Activated T-cell treated with anti-CD3 and anti-CD28 coated beads, Interleukin-2, amount 50 U/mL, for 4 hours (primary cell): Measurements from ENCODE around the gene DNAJB2. TPM values are rescaled to one million over a fixed set of nuclear protein-coding genes. Genes with fewer than 3 reads are reported as not detected.

ENCODE experiments used
- ATAC-seq, 2 donors: fragments of 200-7000 bp; cut with Tn5 transposase; one replicate each; pipeline ENCODE4 v1.10.0; 2021
- DNase-seq: peaks from one replicate; pipeline ENCODE4 v3.0.0-alpha.2; 2020
- H3K27me3 Mint-ChIP-seq: one replicate; pipeline ENCODE4 v1.8.0; 2021; ENCODE audit warnings: low read depth, mixed read lengths
- H3K36me3 Mint-ChIP-seq: one replicate; pipeline ENCODE4 v1.8.0; 2022; ENCODE audit warnings: mixed read lengths; ENCODE audit not compliant: insufficient read depth
- H3K4me1 Mint-ChIP-seq: one replicate; pipeline ENCODE4 v1.8.0; 2021; ENCODE audit warnings: low read depth, mixed read lengths
- H3K4me3 Mint-ChIP-seq: one replicate; pipeline ENCODE4 v1.8.0; 2021; ENCODE audit warnings: mild to moderate bottlenecking, moderate library complexity, mixed read lengths
- H3K9me3 Mint-ChIP-seq: one replicate; pipeline ENCODE4 v1.8.0; 2021; ENCODE audit warnings: mixed read lengths
- total RNA-seq, 3 donors: library from RNA; stranded (reverse); gene quantifications; one replicate each; pipeline ENCODE4 v1.2.1, GENCODE V29; 2021

The DNAJB2 gene
- total RNA-seq, 3 donors from 2014 or later = 28.2 to 33.9 (median 30.9) TPM

DNA sequence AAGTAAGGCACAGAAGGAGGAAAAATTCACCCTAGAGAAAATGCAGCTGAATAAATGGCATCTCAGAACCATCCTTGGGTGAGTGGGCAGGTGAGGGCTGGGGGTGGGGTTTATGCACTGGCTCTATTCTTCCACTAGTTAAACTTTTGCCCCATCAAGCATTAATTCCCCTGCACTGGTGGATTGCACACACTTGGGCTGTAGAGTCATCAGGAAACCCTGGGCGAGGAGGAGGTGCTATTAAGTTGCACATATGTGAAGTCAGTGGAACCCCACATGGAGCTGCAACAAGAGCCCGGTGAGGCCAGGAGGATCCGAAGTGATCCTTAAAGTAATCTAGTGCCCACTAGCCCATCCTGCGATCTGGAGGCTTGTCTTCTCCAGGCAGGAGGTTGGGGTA is 6.8 kb upstream of the DNAJB2 start:
- Mint-ChIP-seq H3K9me3 (no peaks in the 10 kb centered on the region), H3K4me1 (peaks cover 3% of the 10 kb centered on the region), H3K4me3 (no peak overlapping the region), H3K27me3 (no peaks in the 10 kb centered on the region), H3K36me3 (no peaks in the 10 kb centered on the region)
- ATAC-seq = no peak
- DNase-seq = no peak

DNA sequence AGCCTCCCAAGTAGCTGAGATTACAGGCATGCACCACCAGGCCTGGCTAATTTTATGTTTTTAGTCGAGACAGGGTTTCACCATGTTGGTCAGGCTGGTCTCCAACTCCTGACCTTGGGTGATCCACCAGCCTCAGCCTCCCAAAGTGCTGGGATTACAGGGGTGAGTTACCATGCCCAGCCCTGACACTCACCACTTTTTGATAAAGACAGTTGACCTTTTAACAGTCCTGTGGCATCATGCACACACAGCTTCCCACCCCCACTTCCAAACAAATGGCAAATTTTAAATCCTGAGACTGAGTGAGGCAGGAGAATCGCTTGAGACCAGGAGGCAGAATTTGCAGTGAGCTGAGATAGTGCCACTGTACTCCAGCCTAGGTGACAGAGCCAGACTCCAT is 6.2 kb upstream of the DNAJB2 start:
- H3K27me3 Mint-ChIP-seq = no peaks in the 10 kb centered on the region
- peaks cover 9% of the 10 kb centered on the region for H3K4me1 Mint-ChIP-seq
- ATAC-seq (no peak), DNase-seq (no peak)
- no peaks in the 10 kb centered on the region for H3K9me3 Mint-ChIP-seq
- no peak overlapping the region for H3K4me3 Mint-ChIP-seq
- H3K36me3 Mint-ChIP-seq = no peaks in the 10 kb centered on the region

DNA sequence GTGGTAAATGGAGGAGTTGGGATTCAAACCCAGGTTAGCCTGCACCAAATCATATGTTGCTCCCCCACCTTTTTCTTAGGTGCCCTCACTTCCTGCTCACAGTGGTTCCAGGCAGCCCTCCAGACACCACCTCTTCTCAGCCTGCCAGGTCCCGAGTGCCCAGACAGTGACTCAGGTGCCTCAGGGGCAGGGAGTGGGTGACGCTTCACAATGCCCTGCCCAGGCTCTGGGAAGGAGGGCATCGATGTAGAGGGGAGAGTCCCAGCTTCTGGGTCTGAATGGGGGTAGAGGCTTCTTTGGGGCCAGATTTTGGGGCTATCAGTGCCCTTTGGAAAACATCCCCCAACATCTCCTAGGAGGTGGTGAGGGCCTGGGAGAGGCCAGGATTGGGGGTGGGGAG is 5.2 kb upstream of the DNAJB2 start:
- no peaks in the 10 kb centered on the region for H3K36me3 Mint-ChIP-seq
- peaks cover 19% of the 10 kb centered on the region for H3K4me1 Mint-ChIP-seq
- H3K9me3 Mint-ChIP-seq = no peaks in the 10 kb centered on the region
- H3K27me3 Mint-ChIP-seq = no peaks in the 10 kb centered on the region
- H3K4me3 Mint-ChIP-seq = no peak overlapping the region
- no peak for ATAC-seq
- DNase-seq = no peak

DNA sequence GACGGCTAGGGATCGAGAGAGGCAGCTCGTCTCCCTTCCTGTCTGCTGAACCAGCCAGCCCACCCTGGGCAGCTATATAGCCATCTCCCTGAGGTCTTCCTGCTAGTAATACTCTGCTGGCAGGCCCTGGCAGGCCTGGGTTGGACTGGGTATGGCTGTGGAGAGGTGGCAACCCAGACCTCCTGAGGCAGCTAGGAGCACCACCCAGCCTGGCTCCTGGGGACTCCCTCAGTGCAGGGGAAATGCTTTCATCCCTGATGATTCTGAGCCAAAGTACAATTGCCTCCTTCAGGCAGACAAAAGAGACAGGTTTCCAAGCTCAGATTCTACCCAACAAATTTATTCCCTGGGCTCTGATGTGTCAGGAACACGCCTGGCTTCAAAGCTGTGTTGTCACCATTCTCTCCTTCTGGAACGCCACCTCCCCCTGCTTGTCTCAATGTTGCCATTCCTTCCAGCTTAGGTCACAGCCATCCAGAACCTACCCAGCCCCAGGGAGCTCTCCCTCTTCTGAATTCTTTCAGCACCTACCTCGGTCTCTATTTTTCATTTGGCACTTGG is 4.7 kb upstream of the DNAJB2 start:
- H3K4me1 Mint-ChIP-seq = peaks cover 20% of the 10 kb centered on the region
- ATAC-seq = no peak
- no peak overlapping the region for H3K4me3 Mint-ChIP-seq
- DNase-seq = no peak
- no peaks in the 10 kb centered on the region for H3K9me3 Mint-ChIP-seq
- H3K36me3 Mint-ChIP-seq = no peaks in the 10 kb centered on the region
- no peaks in the 10 kb centered on the region for H3K27me3 Mint-ChIP-seq

DNA sequence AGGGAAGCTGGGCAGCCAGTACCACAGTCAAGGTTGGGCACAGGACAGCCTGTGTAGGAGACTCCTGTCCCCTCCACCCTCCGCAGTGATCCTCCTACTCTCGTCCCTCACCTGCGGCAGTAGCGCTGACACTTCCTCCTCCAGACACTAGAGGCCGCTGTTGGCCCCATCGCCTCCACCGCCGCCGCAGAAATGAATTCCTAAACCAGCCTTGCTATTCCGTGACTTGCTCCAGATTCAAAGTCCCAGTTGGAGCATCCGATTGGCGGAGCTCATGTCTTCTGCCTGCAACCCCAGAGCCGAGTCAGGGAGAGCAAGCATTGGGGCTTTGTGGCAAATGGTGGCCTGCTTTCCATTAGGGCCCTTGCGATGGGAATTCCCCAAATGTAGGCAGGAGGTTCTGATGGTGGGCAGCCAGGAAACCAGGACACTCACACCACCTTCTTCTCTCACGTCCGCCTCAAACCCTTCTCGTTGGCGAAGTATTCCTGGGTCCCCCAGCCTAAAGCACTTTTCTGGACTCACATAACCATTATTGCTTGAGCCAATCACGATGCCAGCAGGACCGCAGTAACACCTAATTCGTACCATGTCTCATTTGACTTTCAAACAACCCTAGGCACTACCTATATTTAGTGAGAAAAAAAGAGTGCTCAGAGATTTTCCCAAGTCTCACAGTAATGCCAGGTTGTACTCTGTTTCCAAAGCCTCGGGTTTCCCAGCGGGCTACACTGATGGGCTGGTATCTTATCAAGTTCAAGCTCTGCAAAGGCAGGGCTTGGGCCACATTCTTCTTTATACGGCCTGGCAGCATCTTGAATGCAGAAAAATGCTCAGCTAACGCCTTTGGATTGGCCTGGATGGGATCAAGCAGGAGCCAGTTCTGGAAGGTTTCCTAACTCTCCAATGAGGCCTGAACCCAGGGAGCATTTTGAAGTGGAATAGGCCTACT is 1.2 kb upstream of the DNAJB2 start:
- ATAC-seq (no peak), DNase-seq (peak; percentile 70)
- Mint-ChIP-seq H3K36me3 (peaks cover 13% of the 10 kb centered on the region), H3K27me3 (no peaks in the 10 kb centered on the region), H3K9me3 (no peaks in the 10 kb centered on the region), H3K4me1 (peaks cover 41% of the 10 kb centered on the region), H3K4me3 (peak overlapping the region; percentile 93)

DNA sequence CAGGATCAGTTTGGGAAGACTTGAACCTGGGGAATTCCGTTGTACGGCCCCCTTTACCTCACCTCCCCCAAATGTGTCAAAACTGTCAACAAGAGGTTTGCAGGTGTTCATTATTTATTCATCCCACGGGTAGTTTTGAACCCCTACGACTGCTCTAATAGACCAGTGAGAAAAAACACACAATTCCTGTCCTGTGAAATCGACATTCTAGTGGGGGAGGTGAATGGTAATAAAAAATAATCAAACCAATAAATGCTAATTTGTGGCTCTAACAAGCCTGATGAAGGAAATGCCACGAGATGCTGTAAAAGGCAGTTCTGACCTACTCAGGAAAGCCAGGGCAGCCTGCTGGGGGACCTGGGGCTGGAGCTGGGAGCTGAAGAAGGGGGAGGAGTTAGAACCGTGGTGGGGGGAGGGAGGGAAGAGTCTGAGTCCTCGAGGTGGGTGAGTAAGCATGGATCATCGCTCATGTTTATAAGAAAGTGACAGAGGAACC is 463 bp upstream of the DNAJB2 start:
- Mint-ChIP-seq H3K4me1 (peaks cover 41% of the 10 kb centered on the region), H3K9me3 (no peaks in the 10 kb centered on the region), H3K27me3 (no peaks in the 10 kb centered on the region), H3K4me3 (peak overlapping the region; percentile 93), H3K36me3 (peaks cover 19% of the 10 kb centered on the region)
- ATAC-seq (no peak), DNase-seq (no peak)

DNA sequence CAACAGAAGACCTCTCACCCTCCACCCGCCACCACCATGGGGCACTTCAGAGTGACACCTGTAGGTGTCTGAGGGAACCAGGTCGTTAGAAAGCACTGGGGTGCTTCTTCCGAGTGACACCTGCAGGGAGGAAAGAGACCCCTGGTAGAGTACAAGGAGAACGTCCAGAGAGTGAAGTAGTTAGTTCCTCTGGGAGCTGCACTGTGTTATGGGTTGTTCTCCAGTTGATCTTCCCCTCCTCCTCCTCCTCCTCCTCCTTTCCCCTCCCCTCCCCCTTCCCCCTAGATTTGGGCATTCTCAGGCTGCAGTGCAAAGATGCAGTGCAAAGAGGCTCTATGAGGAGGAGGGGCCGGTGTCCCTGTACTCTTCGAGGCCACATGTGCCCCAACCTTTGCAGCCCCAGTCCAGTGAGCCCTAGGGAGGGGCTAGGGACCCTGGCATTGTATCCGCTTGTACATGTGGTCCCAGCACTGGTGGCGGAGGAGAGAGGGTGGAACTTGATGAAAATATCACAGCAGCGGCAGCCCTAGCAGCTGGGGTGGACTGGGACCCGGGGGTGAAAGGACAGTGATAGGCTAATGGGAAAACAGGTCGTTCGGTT is 850 bp downstream of the DNAJB2 start:
- no peak for DNase-seq
- Mint-ChIP-seq H3K36me3 (peaks cover 21% of the 10 kb centered on the region), H3K4me1 (peaks cover 41% of the 10 kb centered on the region), H3K4me3 (peak overlapping the region; percentile 93), H3K27me3 (no peaks in the 10 kb centered on the region), H3K9me3 (no peaks in the 10 kb centered on the region)
- no peak for ATAC-seq

DNA sequence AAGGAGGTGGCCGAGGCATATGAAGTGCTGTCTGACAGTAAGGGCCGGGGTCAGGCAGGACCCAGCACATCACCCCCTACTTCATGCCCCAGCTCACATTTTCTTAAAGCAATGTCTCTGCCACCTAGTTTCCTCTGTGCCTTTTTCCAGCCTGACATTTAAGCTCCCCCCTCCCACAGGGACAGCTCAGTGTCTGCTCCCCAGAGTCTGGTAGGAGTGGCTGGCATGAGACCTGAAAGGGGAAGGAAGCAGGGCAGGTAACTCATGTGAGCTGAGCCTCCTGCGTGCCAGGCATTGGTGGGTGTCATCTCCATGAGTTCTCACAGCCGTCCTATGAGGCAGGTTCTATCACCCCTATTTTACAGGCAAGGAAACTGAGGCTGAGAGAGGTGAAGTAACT is 1.5 kb downstream of the DNAJB2 start:
- DNase-seq (no peak), ATAC-seq (no peak)
- Mint-ChIP-seq H3K9me3 (no peaks in the 10 kb centered on the region), H3K4me1 (peaks cover 43% of the 10 kb centered on the region), H3K4me3 (peak overlapping the region; percentile 93), H3K36me3 (peaks cover 23% of the 10 kb centered on the region), H3K27me3 (no peaks in the 10 kb centered on the region)

DNA sequence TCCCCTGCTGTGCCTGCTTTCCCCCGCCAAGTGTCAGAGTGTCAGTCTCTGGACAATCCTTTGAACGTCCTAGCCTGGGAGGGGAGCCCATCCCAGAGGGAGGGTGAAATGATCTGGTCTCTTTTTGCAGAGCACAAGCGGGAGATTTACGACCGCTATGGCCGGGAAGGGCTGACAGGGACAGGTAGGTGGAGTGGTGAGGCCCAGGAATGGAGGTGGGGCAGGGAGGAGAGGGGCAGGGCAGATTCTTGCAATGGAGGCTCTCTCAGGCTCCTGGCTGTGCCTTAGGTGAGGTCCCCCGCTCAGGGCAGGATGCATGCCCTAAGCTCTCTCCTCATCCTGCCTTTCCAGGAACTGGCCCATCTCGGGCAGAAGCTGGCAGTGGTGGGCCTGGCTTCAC is 2.4 kb downstream of the DNAJB2 start:
- no peak overlapping the region for H3K4me3 Mint-ChIP-seq
- no peaks in the 10 kb centered on the region for H3K27me3 Mint-ChIP-seq
- DNase-seq = no peak
- no peaks in the 10 kb centered on the region for H3K9me3 Mint-ChIP-seq
- peaks cover 25% of the 10 kb centered on the region for H3K36me3 Mint-ChIP-seq
- no peak for ATAC-seq
- peaks cover 47% of the 10 kb centered on the region for H3K4me1 Mint-ChIP-seq

DNA sequence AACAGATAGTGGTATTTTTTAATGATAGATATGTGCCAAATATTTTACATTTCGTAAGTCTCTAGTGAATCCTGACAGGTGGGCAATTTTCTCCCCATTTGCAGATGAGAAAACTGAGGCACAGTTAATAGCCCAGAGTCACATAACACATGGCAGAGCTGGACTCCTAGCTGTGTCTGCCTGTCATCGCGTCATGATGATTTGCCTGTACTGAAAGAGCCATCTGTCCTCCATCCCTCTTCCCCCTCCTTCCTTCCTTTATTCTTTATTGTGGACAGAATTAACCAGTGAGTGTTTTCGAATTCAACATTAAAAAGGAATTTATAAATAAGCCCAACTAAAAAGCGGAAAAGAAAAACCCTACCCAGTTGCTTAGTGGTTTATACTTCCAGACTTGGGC is 3.2 kb downstream of the DNAJB2 start:
- DNase-seq (no peak), ATAC-seq (no peak)
- Mint-ChIP-seq H3K27me3 (no peaks in the 10 kb centered on the region), H3K4me3 (no peak overlapping the region), H3K9me3 (no peaks in the 10 kb centered on the region), H3K36me3 (peaks cover 25% of the 10 kb centered on the region), H3K4me1 (peaks cover 44% of the 10 kb centered on the region)

DNA sequence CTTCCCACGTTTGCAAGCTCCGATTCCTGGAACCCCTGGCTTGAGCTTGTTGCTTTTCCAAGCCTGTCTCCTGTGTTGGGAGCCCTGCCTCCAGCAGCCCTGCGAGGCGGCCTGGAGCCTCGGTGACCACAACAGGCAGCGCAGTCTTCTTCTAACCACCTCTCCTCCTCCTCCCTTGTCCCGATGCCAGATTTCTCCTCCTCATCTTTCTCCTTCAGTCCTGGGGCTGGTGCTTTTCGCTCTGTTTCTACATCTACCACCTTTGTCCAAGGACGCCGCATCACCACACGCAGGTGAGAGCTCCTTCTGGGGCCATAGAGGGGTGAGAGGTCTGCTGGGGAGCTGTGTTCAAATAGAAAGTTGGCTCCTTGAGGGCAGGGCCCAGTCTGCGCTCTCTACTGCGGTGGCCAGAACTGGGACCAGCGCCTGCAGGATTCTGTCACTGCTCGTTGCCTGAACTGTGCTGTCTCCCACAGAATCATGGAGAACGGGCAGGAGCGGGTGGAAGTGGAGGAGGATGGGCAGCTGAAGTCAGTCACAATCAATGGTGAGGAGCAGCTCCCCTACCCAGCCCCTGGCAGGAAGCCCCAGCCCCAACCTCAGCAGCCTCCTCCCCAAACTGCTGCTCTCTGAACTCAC is 3.9 kb downstream of the DNAJB2 start:
- ATAC-seq (no peak), DNase-seq (no peak)
- no peaks in the 10 kb centered on the region for H3K27me3 Mint-ChIP-seq
- H3K4me3 Mint-ChIP-seq = no peak overlapping the region
- peaks cover 25% of the 10 kb centered on the region for H3K36me3 Mint-ChIP-seq
- H3K4me1 Mint-ChIP-seq = peaks cover 37% of the 10 kb centered on the region
- H3K9me3 Mint-ChIP-seq = no peaks in the 10 kb centered on the region

DNA sequence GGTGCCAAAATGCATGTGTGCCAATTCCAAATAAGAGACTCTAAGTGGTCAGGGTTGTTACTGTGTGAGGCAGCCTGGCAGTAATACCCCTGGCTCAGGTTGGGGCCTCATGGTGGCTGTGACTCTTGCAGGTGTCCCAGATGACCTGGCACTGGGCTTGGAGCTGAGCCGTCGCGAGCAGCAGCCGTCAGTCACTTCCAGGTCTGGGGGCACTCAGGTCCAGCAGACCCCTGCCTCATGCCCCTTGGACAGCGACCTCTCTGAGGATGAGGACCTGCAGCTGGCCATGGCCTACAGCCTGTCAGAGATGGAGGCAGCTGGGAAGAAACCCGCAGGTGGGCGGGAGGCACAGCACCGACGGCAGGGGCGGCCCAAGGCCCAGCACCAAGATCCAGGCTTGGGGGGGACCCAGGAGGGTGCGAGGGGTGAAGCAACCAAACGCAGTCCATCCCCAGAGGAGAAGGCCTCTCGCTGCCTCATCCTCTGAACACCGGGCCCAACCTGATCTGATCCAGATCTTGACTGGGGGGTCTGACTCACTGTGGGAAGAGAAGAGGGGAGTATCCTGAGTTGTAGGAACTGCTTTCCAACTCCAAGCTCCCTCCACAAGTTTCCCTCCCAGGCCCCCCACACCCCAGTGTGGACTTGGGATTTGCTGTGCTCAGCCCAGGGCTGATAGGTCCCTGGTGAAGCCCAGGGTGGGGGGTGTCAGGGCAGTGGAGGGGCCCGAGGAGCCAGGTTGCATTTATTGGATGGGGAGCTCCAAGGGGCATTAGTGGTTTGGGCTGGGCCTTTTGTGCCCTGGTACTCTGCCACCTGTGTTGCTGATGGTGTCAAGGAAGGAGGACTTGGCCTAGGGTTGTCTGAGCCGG is 5.6 kb downstream of the DNAJB2 start:
- no peak for DNase-seq
- Mint-ChIP-seq H3K27me3 (no peaks in the 10 kb centered on the region), H3K36me3 (peaks cover 25% of the 10 kb centered on the region), H3K9me3 (no peaks in the 10 kb centered on the region), H3K4me1 (peaks cover 25% of the 10 kb centered on the region), H3K4me3 (no peak overlapping the region)
- no peak for ATAC-seq

DNA sequence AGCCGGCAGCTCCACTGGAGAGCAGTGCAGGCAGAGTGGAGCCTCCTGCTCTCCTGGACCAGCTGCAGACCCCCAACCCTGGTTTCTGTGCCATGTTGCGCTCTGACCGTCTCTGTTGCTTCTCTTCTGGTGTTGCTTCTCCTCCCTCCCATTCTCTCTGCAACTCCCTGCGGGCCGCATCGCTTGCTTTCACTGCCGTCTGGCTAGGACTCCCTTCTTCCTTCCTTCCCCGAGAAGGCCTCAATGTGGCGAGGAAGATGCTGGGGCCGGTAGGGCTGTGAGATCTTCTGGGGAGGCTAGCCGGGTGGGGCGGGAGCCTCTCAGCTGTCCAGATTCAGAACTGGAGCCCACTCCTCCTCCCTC is 6.2 kb downstream of the DNAJB2 start:
- Mint-ChIP-seq H3K27me3 (no peaks in the 10 kb centered on the region), H3K36me3 (peaks cover 25% of the 10 kb centered on the region), H3K4me1 (peaks cover 18% of the 10 kb centered on the region), H3K4me3 (no peak overlapping the region), H3K9me3 (no peaks in the 10 kb centered on the region)
- ATAC-seq (no peak), DNase-seq (no peak)
